Forelimb muscle (tissue), 1 donor: ENCODE results near the gene SLC20A1. TPM values are rescaled to one million over a fixed set of nuclear protein-coding genes. Genes with fewer than 3 reads are reported as not detected.
"Not testable (repeated sequence)": the region's sequence is repeated elsewhere in the genome, so short reads cannot be mapped to it uniquely, and the experiment has no call there.

Experiments used
- DNase-seq: peaks from one replicate; pipeline ENCODE4 v3.0.0-alpha.2; 2013; ENCODE audit warnings: low read depth
- polyA plus RNA-seq: library from polyadenylated mRNA; unstranded; fragments of 120-200 nt; gene quantifications from one replicate; pipeline ENCODE4 v1.2.1, GENCODE V29; 2013; ENCODE audit not compliant: insufficient read length

Gene SLC20A1
- polyA plus RNA-seq, 1 donor: 19.1 TPM

DNA sequence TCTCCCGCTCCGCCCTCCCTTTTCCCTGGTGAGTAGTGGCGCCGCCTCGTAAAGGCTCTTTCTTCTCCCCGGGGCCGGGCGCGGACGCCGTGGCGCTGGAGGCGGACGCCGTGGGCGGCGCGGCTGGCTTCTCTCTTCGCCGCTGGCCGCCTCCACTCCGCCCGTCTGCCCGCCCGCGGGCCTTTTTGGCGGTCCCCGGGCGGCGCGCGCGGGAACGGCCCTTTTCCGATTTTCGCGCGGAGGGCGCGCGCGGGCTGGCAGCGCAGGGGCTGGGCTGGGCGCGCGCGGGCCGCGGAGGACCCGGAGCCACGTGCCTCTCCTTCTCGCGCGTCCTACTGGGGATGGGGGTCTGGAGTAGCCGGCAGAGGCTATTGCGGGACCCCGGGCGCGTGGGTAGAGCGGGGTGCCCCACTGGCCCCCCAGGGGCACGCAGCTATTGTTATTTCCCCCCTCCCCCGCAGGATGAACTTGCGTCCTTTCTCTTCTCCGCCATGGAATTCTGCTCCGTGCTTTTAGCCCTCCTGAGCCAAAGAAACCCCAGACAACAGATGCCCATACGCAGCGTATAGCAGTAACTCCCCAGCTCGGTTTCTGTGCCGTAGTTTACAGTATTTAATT lies 472 bp downstream of the SLC20A1 start:
- DNase-seq: no peak

DNA sequence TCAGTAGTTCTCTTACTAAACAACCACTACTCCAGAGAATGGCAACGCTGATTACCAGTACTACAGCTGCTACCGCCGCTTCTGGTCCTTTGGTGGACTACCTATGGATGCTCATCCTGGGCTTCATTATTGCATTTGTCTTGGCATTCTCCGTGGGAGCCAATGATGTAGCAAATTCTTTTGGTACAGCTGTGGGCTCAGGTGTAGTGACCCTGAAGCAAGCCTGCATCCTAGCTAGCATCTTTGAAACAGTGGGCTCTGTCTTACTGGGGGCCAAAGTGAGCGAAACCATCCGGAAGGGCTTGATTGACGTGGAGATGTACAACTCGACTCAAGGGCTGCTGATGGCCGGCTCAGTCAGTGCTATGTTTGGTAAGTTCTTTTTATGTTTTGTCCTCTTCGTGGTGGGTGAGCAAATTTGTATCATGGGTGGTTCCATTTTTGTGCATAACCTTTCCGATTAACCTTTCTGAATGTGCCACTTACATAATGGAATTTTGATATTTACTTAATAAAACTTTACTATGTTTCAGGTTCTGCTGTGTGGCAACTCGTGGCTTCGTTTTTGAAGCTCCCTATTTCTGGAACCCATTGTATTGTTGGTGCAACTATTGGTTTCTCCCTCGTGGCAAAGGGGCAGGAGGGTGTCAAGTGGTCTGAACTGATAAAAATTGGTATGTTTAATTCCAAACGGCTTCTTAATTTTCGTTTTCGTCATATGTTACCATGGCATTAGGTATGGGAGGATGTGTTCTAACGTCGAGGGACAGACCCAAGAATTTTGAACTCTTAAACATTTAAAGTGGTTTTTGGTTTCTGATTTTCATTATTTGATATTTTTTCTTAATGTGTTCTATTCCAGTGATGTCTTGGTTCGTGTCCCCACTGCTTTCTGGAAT lies 1.3 kb downstream of the SLC20A1 start:
- DNase-seq: no peak

DNA sequence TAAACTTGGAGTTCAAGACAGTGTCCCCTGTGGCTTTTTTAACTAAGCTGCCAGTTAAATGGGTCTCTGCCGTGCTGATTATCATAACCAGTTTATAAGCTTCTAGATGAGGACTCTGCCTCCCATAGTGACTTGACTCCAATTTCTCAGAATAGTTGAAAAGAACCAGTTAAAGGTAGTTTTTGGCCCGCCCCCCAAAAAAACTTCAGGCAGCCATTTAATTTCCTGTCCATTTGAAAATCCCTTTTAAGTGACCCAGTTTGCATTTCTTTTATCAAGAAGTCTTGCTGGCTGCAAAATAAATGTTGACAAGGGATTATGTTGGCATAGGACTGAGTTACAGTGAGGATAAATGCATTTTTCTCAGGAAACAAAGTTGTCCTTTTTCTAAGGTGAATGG lies 2.3 kb downstream of the SLC20A1 start:
- no peak for DNase-seq

DNA sequence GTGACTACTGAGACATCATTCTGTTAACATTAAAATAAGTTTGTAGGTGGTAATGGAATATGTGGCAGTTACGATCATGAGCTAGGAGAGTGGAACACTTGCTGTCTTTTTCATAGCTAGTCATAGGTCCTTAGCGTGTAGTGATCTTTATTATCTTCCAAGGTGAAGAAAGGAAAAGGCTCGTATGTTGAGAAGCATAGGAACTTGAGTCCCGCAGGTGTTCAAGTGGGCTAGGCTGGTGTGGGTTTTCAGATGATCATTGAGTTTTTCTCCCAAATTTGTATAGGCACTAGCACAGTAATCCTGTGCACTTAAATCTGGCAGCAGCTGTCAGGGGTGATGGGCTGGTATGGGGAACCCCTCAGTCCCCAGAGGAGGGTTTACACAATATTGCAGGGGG lies 10.9 kb downstream of the SLC20A1 start:
- DNase-seq: no peak

DNA sequence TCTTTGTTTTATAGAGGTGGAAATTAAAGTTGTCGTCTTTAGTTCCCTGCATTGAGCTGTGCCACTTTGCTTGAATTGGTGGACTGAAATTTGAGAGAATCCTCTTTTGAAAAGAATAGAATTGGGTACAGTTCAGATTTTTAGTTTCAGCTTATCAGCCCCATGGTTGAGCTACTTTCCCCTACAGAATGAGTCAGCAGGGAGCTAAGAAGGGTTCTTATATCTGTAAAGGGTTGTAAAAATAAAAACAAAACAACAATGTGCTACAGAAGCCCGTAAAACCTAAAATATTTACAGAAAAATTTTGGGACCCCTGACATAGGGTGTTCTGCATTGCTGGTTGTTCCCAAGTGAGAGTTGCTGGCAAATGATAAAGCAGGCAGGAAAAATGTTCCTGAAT lies 12.6 kb downstream of the SLC20A1 start:
- DNase-seq: no peak

DNA sequence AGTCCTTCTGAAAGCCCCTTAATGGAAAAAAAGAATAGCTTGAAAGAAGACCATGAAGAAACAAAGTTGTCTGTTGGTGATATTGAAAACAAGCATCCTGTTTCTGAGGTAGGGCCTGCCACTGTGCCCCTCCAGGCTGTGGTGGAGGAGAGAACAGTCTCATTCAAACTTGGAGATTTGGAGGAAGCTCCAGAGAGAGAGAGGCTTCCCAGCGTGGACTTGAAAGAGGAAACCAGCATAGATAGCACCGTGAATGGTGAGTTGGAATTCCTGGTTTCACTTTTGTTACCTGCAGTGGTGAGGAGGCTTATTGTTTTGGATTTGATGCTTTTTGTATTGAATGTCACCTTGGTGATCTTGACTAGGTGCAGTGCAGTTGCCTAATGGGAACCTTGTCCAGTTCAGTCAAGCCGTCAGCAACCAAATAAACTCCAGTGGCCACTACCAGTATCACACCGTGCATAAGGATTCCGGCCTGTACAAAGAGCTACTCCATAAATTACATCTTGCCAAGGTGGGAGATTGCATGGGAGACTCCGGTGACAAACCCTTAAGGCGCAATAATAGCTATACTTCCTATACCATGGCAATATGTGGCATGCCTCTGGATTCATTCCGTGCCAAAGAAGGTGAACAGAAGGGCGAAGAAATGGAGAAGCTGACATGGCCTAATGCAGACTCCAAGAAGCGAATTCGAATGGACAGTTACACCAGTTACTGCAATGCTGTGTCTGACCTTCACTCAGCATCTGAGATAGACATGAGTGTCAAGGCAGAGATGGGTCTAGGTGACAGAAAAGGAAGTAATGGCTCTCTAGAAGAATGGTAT lies 13.3 kb downstream of the SLC20A1 start:
- no peak for DNase-seq

DNA sequence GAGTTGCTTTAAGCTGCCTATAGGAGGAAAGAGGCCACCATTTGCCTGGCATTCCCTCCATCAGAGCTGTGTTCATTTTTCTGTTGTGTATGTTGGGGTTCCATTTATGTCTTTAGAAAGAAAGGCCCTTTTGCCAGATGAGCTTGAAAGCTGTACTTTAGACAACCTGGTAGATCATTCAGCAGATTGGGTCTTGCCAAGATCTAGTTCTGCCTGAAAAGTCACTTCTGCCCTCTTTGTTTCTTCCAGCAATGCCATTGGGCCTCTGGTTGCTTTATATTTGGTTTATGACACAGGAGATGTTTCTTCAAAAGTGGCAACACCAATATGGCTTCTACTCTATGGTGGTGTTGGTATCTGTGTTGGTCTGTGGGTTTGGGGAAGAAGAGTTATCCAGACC lies 14.4 kb downstream of the SLC20A1 start:
- no peak for DNase-seq

DNA sequence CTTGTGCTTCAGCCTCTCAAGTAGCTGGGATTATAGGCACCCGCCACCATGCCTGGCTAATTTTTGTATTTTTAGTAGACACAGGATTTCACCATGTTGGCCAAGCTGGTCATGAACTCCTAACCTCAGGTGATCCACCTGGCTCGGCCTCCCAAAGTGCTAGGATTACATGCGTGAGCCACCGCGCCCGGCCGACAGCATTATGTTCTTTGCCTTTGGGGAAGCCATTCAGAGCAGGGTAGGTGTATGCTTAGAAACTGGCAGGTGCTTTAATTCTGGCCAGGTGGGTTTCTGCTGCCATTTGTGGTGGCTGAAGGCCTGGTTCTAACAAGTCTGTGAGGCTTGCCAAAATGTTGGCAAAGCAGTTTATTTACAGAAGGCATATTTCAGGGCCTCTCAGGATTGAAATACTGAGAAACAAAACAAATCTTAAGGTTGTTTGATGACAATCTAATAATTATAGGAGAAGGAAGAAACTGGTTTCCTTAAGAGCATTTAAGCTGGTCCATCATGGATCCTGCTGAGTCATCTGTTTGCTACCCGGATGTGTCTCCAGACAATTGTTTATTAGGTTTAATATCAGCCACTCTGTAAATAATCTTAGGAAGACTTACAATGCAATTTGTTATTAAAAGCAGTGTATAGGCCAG lies 16.0 kb downstream of the SLC20A1 start:
- DNase-seq: no peak

DNA sequence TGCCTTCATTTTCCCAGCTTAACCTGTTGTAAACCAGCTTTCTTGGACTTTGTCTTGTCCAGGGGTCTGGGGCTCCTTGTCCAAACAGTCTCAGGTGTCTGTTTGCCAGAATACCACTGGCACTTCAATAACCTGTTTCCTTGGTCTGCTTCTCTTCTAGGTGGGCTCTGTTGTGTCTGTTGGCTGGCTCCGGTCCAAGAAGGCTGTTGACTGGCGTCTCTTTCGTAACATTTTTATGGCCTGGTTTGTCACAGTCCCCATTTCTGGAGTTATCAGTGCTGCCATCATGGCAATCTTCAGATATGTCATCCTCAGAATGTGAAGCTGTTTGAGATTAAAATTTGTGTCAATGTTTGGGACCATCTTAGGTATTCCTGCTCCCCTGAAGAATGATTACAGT lies 17.0 kb downstream of the SLC20A1 start:
- DNase-seq: no peak

DNA sequence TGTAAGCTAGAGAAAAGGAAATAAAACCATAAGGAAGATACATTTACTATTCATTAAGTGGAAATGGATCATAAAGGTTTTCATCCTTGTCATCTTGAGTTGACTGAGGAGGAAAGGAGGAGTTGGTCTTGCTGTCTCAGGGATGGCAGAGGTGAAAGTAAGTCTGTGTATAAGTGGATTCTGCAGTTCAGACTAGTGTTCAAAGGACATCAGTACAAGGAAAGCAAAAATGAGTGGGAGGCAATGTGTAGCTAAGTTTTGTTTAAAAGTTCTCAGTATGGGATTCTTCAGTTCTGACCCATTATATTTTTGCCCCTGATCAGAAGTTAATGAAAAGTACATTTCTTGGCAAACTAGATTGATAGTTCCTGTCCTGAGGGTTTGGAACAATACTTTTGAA lies 18.9 kb downstream of the SLC20A1 start:
- no peak for DNase-seq

DNA sequence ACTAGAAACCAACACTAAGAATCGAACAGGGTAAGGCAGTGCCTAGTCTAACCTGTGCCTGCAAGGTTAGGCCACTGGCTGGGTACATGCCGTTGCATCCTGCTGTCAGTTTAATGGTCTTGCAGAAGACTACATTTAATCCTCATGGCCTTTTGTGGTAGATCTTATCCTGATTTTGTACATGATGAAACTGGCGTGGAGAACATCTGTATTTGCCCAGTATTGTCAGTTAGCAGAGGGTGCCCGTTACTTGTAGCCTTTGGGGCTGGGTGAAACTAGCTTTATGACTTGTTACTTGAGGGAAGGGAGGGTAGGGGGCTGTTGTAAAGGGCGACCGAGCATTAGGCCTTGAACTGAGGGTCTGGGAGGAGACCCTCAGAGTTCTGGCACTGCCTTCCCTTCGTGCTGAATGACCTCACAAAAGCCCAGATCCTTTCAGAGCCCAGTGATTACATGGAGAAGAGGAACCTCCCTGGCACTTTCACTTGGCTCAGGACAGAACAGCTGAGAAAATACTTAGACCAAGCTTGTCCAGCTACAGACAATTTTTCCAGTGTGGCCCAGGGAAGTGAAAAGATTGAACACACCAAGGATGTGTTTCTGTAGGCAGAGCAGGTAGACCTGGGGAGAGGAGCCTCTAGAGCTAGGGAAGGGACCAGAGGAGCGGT lies 19.5 kb downstream of the SLC20A1 start:
- no peak for DNase-seq

DNA sequence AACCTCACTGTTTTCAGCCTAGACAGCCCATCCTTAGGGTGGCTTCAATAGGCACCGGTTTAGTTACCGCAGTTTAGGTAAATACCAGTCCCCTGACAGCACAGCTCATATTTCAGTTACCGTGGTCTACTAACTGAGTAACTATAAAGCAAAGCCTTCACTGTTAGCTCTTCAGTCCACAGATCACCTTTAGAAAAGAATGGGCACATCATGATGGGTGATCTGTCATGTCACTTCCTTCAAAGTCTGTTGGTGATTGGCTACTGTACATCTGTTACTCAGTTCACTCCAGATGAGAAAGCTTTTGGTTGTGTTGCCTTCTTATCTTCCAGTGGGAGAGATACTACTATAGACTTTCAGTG lies 21.0 kb downstream of the SLC20A1 start:
- DNase-seq: no peak

DNA sequence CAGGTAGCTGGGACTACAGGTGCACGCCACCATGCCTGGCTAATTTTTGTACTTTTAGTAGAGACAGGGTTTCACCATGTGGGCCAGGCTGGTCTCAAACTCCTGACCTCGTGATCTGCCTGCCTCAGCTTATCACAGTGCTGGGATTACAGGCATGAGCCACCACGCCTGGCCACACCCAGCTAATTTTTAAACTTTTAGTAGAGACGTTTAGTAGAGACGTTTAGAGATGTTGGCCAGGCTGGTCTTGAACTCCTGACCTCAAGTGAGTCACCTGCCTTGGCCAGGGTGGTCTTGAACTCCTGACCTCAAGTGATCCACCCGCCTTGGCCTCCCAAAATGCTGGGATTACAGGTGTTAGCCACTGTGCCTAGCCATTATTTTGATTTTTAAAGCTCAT lies 21.8 kb downstream of the SLC20A1 start:
- not testable (repeated sequence) for DNase-seq

DNA sequence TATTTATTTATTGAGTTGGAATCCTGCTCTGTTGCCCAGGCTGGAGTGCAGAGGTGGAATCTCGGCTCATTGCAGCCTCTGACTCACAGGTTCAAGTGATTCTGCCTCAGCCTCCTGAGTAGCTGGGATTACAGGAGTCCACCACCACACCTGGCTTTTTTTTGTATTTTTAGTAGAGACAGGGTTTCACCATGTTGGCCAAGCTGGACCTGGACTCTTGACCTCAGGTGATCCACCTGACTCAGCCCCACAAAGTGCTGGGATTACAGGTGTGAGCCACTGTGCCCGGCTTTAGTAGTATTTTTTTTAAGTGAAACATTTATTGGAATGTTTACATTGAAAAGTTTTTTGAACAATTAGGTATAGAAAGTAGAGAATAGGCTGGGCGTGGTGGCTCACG lies 23.9 kb downstream of the SLC20A1 start:
- DNase-seq: no peak

DNA sequence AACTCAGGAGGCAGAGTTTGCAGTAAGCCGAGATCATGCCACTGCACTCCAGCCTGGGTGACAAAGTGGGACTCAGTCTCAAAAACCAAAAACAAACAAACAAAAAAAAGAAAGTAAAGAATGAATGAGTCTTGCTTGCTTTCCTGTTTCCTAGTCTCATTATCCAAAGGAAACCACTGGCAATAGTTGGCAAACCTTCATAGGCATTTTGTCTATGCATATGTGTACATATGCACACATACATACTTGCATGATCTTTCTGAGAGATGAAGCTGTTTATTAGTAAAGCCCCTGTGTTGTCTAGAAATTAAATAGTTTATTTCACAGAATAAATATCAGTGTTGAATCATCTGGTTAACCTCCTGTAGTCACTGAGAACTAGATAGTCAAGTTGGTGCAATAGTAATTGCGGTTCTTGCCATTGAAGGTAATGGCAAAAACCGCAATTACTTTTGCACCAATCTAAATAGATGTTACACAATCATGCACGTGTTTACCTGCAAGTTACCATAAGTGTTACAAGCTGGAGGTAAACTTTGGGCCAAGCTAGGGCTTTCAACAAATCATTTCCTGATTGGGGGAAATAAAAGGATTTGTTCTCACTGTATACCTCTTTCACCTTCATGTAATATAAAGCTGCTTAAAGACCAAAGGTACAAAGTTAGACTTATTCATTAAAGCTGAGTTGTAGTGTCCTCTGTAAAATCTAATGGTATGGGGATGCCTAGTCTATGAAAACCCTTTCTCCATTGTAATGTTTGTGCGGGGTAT lies 24.7 kb downstream of the SLC20A1 start:
- DNase-seq: no peak

DNA sequence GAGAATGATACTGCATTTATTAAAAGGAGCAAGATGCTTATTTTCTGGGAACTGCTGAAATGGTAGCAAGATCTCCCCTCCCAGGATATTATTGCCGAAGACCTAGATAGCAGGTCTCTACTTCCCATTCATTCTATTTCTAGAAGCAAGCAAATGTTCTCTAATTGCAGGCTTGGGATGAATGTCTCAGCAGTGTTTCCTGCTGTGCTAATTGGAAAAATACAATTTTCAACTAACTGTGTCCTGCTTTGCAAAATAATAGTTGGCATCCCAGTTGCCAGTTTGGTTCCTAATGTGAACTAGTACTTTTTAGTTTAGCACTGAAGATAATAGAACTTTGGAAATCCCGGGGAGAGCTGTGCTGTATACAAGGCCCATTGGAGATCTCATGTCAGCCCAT lies 26.1 kb downstream of the SLC20A1 start:
- no peak for DNase-seq

DNA sequence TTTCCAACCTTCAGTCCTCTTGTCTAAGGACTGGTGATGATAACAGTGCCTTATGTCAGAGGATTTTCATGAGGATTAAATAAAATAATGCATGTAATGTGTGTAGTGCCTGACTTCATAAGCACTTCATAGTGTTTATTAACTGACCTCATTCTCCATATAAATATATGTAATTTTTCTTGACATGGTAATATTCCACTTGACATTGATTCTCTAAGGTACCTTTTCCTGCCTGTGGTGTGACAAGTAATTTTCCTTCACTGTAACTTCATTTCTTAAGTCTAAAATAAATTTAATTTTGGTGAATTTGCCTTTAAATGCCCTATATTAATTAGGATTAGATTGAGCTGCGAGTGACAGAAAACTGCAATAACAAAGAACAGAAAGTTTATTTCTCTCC lies 27.3 kb downstream of the SLC20A1 start:
- DNase-seq: no peak

DNA sequence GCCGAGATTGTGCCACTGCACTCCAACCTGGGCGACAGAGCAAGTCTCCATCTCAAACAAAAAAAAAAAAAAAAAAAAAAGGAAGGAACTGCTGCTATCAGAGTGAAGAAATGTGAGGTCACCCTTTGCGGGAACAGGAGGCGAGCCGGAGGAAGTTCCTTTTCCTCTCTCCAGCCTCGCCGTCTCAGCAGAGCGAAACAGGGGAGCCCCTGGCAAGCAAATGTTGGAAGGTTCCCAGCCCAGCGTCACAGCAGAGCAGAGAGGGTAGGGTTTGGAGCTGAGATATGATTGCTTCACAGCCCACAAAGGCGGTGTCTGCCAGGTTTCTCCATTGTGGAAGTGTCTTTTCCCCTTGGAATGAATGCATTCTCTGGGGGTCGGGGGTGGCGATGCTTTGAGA lies 28.5 kb downstream of the SLC20A1 start:
- DNase-seq: no peak

DNA sequence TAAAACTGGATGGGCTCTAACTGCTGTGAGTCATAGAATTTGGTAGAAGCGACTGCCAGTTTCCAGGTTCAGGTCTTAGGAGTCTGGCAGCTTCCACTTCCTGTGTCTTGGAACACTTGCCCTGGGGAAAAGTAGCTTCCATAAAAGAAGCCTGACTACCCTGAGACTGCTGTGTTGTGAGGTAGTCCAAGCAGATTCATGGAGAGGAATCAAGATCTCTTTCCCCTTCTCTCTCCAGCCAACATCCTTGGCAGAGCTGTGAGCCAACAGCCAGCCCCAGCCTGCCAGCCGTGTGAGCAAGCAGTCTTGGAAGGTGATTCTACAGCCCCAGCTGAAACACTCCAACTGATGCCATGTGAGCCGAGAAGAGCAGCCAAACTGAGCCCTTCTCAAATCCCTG lies 33.7 kb downstream of the SLC20A1 start:
- no peak for DNase-seq

DNA sequence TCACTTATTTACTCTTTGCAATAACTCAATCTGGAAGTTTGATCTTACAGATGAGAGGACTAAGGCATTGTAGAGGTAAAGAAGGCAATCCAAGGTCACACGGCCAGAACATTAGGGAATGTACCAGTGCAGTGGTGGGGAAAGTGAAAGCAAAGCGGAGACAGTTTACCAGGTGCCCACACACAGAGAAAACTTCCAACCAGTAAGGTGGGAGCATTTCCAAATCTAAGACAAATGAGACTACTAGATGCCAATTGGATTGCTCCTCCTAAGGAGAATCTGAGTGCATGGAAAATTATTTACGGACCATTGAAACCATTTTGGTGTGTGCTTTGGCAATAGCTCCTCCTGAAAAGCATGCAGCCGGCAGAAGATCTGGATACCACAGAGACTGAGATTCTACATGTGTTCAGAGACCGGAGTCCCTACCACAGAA lies 34.9 kb downstream of the SLC20A1 start:
- no peak for DNase-seq

DNA sequence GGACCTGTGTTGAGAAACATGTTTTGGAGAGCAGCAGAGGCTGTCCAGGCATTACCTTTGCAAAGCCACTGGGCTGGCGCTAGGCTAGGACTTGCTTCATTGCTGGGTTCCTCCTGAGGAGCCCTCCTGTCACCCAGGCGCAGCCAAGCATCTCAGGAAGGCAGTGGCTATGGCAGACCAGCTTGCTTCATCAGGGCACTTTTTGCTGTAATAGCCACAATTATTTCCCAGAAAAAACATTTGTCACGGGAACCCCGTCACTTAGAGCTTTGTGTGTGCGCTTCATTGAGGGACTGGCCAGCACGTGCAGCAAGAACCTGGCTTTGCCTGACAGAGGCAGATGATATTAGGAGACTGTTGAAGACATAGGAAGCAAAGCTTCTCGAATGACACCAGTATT lies 36.4 kb downstream of the SLC20A1 start:
- DNase-seq: no peak
